Measurements from ENCODE around the gene TRRAP. TPM values are rescaled to one million over a fixed set of nuclear protein-coding genes. Genes with fewer than 3 reads are reported as not detected.
A peak's percentile ranks its signal among the peaks of the same experiment; 100 is the strongest.

Gene TRRAP
- total RNA-seq, 6 donors from 2014 or later = 29.1 to 53.4 (median 37.5) TPM

GRCh38 chr7:98874942-98875341 is 3.4 kb upstream of the TRRAP start:
- Histone ChIP-seq H3K36me3 (no peaks in the 10 kb centered on the region), H3K4me3 (no peak overlapping the region), H3K4me1 (peaks cover 16 to 29% (median 19%) of the 10 kb centered on the region in 4 donors), H3K27me3 (peaks cover 0 to 8% (median 3%) of the 10 kb centered on the region in 4 donors), H3K27ac (no peak overlapping the region), H3K9me3 (no peaks in the 10 kb centered on the region)
- TF ChIP-seq POLR2A (IDR thresholded peaks at IDR 0.05) (no peak), POLR2AphosphoS5 (IDR thresholded peaks at IDR 0.05) (no peak), EP300 (IDR thresholded peaks at IDR 0.05) (no peak)
- TF ChIP-seq, protein P1, sequence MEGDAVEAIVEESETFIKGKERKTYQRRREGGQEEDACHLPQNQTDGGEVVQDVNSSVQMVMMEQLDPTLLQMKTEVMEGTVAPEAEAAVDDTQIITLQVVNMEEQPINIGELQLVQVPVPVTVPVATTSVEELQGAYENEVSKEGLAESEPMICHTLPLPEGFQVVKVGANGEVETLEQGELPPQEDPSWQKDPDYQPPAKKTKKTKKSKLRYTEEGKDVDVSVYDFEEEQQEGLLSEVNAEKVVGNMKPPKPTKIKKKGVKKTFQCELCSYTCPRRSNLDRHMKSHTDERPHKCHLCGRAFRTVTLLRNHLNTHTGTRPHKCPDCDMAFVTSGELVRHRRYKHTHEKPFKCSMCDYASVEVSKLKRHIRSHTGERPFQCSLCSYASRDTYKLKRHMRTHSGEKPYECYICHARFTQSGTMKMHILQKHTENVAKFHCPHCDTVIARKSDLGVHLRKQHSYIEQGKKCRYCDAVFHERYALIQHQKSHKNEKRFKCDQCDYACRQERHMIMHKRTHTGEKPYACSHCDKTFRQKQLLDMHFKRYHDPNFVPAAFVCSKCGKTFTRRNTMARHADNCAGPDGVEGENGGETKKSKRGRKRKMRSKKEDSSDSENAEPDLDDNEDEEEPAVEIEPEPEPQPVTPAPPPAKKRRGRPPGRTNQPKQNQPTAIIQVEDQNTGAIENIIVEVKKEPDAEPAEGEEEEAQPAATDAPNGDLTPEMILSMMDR (IDR thresholded peaks at IDR 0.05) = no peak
- DNase-seq = no peak
- ATAC-seq (ENCODE audit: low FRiP score in 2 of 2) = no peak
- WGBS, 2 donors = 89 to 93% methylated on average over 1 of the region's 1 CpG

GRCh38 chr7:98875501-98875900 is 2.8 kb upstream of the TRRAP start:
- Histone ChIP-seq H3K9me3 (no peaks in the 10 kb centered on the region), H3K27ac (no peak overlapping the region), H3K4me3 (no peak overlapping the region), H3K27me3 (peaks cover 0 to 4% (median 2%) of the 10 kb centered on the region in 4 donors), H3K36me3 (no peaks in the 10 kb centered on the region), H3K4me1 (peaks cover 13 to 29% (median 16%) of the 10 kb centered on the region in 4 donors)
- DNase-seq = no peak
- 79 to 88% methylated on average over 9 of the region's 9 CpGs for WGBS, 2 donors
- no peak for ATAC-seq (ENCODE audit: low FRiP score in 2 of 2)
- TF ChIP-seq POLR2A (IDR thresholded peaks at IDR 0.05) (no peak), EP300 (IDR thresholded peaks at IDR 0.05) (no peak), POLR2AphosphoS5 (IDR thresholded peaks at IDR 0.05) (no peak)
- TF ChIP-seq, protein P1 (IDR thresholded peaks at IDR 0.05) = no peak

GRCh38 chr7:98877146-98877545 is 1.2 kb upstream of the TRRAP start:
- peaks cover 0 to 14% (median 5%) of the 10 kb centered on the region in 4 donors for H3K36me3 ChIP-seq
- ATAC-seq (ENCODE audit: low FRiP score in 2 of 2) (no peak), DNase-seq (no peak)
- no peaks in the 10 kb centered on the region for H3K27me3 ChIP-seq
- no peak overlapping the region for H3K4me3 ChIP-seq
- H3K27ac ChIP-seq = no peak overlapping the region
- no peaks in the 10 kb centered on the region for H3K9me3 ChIP-seq
- H3K4me1 ChIP-seq = peaks cover 13 to 25% (median 15%) of the 10 kb centered on the region in 4 donors
- no peak for TF ChIP-seq POLR2A (IDR thresholded peaks at IDR 0.05)
- TF ChIP-seq, protein P1 (IDR thresholded peaks at IDR 0.05) = no peak
- no peak for TF ChIP-seq EP300 (IDR thresholded peaks at IDR 0.05)
- no peak for TF ChIP-seq POLR2AphosphoS5 (IDR thresholded peaks at IDR 0.05)
- 90 to 95% methylated on average over 6 of the region's 6 CpGs for WGBS, 2 donors

GRCh38 chr7:98877692-98878364 is 504 bp upstream of the TRRAP start:
- ATAC-seq (ENCODE audit: low FRiP score in 2 of 2) (peak in 1 of 2 donors; percentile 17), DNase-seq (no peak)
- 51 to 54% methylated on average over 9 of the region's 18 CpGs for WGBS, 2 donors
- peaks cover 0 to 21% (median 10%) of the 10 kb centered on the region in 4 donors for H3K36me3 ChIP-seq
- peaks cover 13 to 25% (median 15%) of the 10 kb centered on the region in 4 donors for H3K4me1 ChIP-seq
- H3K9me3 ChIP-seq = no peaks in the 10 kb centered on the region
- H3K27me3 ChIP-seq = no peaks in the 10 kb centered on the region
- H3K27ac ChIP-seq = peak overlapping the region; percentile 95 to 99 (median 96)
- peak overlapping the region; percentile 90 to 100 (median 98) for H3K4me3 ChIP-seq
- TF ChIP-seq EP300 (IDR thresholded peaks at IDR 0.05) (no peak), POLR2AphosphoS5 (IDR thresholded peaks at IDR 0.05) (no peak), POLR2A (IDR thresholded peaks at IDR 0.05) (no peak)
- TF ChIP-seq, protein P1 (IDR thresholded peaks at IDR 0.05) = no peak

All from upper lobe of left lung (tissue), 6 donors.